H1 (cell line): Measurements from ENCODE around the gene DLEC1. TPM values are rescaled to one million over a fixed set of nuclear protein-coding genes. Genes with fewer than 3 reads are reported as not detected.

Experiments used
- GABPA ChIP-seq: IDR thresholded peaks from 2 replicates; pipeline ENCODE4 v1.6.1; 2011; ENCODE audit warnings: mild to moderate bottlenecking, low read length, moderate library complexity, borderline replicate concordance; ENCODE audit not compliant: insufficient read depth
- SUZ12 ChIP-seq: fragments of 200-600 bp; sonication (generic); IDR thresholded peaks from 2 replicates; pipeline ENCODE4 v1.6.1; 2012; ENCODE audit warnings: mild to moderate bottlenecking, inconsistent platforms, low read length, moderate library complexity, mixed read lengths
- polyA plus RNA-seq, 7 experiments: library from polyadenylated mRNA; depleted of rRNA in 3 of 7; stranded (reverse) in 5 of 7; unstranded in 2 of 7; fragments of >200 nt in 5 of 7; fragments of 200-250 nt in 2 of 7; gene quantifications; 1 replicate in 5 of 7; 2 replicates in 1 of 7; 4 replicates in 1 of 7; pipeline versions ENCODE4 v1.2.1 to v1.2.3, GENCODE V29; 2011 to 2013; ENCODE audit warnings: missing spikeins in 2 of 7, mixed read lengths in 2 of 7
- total RNA-seq: library from RNA; stranded (reverse); fragmentation: NEBNext Ultra II Directional; extraction: Animal tissue kit (Norgen Biotek cat#: 25700); gene quantifications from 2 replicates; pipeline ENCODE4 v1.2.1, GENCODE V29; 2021

The DLEC1 gene
- total and polyA plus RNA-seq, 2 of the 8 experiments (the other 6 are each of a cell fraction or from before 2014, with no cell fraction given) = 0.26 to 0.76 TPM

DNA sequence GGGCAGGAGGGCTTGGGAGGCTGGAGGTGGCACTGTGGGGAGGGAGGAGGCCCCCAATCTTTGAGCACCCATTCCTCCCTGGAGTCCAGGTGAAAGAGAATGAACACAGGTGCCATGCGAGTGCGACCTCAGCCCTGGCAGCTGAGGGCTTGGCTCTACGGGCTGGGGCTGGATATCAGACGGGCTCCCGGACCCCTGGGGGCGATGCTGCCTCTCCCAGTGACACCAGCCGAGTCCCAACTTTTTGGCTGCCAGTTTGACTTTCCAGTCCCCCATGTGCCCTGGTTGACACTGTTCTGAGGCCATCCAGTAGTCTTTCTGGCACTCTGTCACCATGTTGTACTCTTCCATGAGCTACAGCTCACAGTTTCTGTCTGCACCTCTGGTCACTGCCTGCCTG lies 47.2 kb upstream of the DLEC1 start (continued):
- TF ChIP-seq SUZ12 (no peak), GABPA (no peak)
